ENCODE data around the gene CRTAC1. TPM values are rescaled to one million over a fixed set of nuclear protein-coding genes. Genes with fewer than 3 reads are reported as not detected.
A peak's percentile ranks its signal among the peaks of the same experiment; 100 is the strongest.

Gene CRTAC1
- total RNA-seq, 1 donor from 2014 or later, result 0.82 TPM

GRCh38 chr10:97875391-97875790 lies 155.0 kb downstream of the CRTAC1 start:
- Mint-ChIP-seq H3K36me3 (ENCODE audit: low read depth) (no peaks in the 10 kb centered on the region), H3K4me3 (no peak overlapping the region), H3K27ac (ENCODE audit: unreplicated experiment) (no peak overlapping the region), H3K27me3 (ENCODE audit: low read depth) (peaks cover 47% of the 10 kb centered on the region), H3K4me1 (no peaks in the 10 kb centered on the region), H3K9me3 (no peaks in the 10 kb centered on the region)
- no peak for TF ChIP-seq CTCF (conservative IDR thresholded peaks at IDR 0.05)
- DNase-seq (ENCODE audit: low read depth, low spot score), result no peak

GRCh38 chr10:97874332-97874731 lies 156.1 kb downstream of the CRTAC1 start:
- Mint-ChIP-seq H3K4me1 (no peaks in the 10 kb centered on the region), H3K27me3 (ENCODE audit: low read depth) (peaks cover 56% of the 10 kb centered on the region), H3K9me3 (no peaks in the 10 kb centered on the region), H3K27ac (ENCODE audit: unreplicated experiment) (no peak overlapping the region), H3K36me3 (ENCODE audit: low read depth) (no peaks in the 10 kb centered on the region), H3K4me3 (no peak overlapping the region)
- no peak for DNase-seq (ENCODE audit: low read depth, low spot score)
- TF ChIP-seq CTCF (conservative IDR thresholded peaks at IDR 0.05), result no peak

- H3K36me3 Mint-ChIP-seq (ENCODE audit: low read depth), result no peaks in the 10 kb centered on the region
- peaks cover 58% of the 10 kb centered on the region for H3K27me3 Mint-ChIP-seq (ENCODE audit: low read depth)
- no peaks in the 10 kb centered on the region for H3K4me1 Mint-ChIP-seq
- TF ChIP-seq CTCF (conservative IDR thresholded peaks at IDR 0.05), result no peak
- DNase-seq (ENCODE audit: low read depth, low spot score), result no peak
- H3K4me3 Mint-ChIP-seq, result no peak overlapping the region
- no peak overlapping the region for H3K27ac Mint-ChIP-seq (ENCODE audit: unreplicated experiment)
- H3K9me3 Mint-ChIP-seq, result no peaks in the 10 kb centered on the region
These were observed 156.9 kb downstream of the CRTAC1 start for GRCh38 chr10:97873569-97873968.

GRCh38 chr10:97870990-97871389 lies 159.4 kb downstream of the CRTAC1 start:
- no peak overlapping the region for H3K4me3 Mint-ChIP-seq
- no peak for DNase-seq (ENCODE audit: low read depth, low spot score)
- peaks cover 51% of the 10 kb centered on the region for H3K27me3 Mint-ChIP-seq (ENCODE audit: low read depth)
- H3K36me3 Mint-ChIP-seq (ENCODE audit: low read depth), result no peaks in the 10 kb centered on the region
- no peaks in the 10 kb centered on the region for H3K9me3 Mint-ChIP-seq
- H3K4me1 Mint-ChIP-seq, result no peaks in the 10 kb centered on the region
- TF ChIP-seq CTCF (conservative IDR thresholded peaks at IDR 0.05), result no peak
- no peak overlapping the region for H3K27ac Mint-ChIP-seq (ENCODE audit: unreplicated experiment)

- Mint-ChIP-seq H3K27ac (ENCODE audit: unreplicated experiment) (no peak overlapping the region), H3K4me3 (no peak overlapping the region), H3K27me3 (ENCODE audit: low read depth) (peaks cover 46% of the 10 kb centered on the region), H3K36me3 (ENCODE audit: low read depth) (no peaks in the 10 kb centered on the region), H3K4me1 (no peaks in the 10 kb centered on the region), H3K9me3 (no peaks in the 10 kb centered on the region)
- peak; percentile 71 for TF ChIP-seq CTCF (conservative IDR thresholded peaks at IDR 0.05)
- DNase-seq (ENCODE audit: low read depth, low spot score), result peak; percentile 52
These were observed 161.1 kb downstream of the CRTAC1 start for GRCh38 chr10:97869091-97870042.

Data from neural crest cell (in vitro differentiated cells).